Measurements from ENCODE around the gene VPS13D. TPM values are rescaled to one million over a fixed set of nuclear protein-coding genes. Genes with fewer than 3 reads are reported as not detected.

Gene VPS13D
- total and polyA plus RNA-seq, 10 of the 15 experiments (the other 5 are each of a cell fraction or from before 2014, with no cell fraction given) = 1.4 to 16.9 (median 8.5) TPM

DNA sequence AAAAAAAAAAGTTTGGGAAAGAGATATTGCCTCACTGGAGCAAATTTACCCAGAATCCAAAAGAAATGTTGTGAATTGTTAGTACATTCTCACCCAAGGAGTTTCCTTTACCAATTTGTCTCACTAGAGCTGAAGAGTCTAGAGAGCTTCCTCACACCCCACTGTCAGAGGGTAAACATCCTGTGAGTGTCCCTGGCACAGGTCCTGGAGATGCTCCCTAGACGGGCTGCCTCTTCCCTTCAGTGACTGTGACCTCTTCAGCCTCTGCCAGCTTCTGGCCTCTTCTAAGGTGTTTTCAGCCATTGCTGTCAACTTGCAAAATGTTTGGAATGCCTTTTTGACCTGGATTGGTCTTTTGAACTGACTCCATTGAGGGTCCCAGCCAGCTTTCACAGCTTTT, 228.7 kb downstream of the VPS13D start (continued):
- TF ChIP-seq BCL11A (IDR thresholded peaks at IDR 0.05; ENCODE audit: low read depth, low read length) = no peak
- TF ChIP-seq CREM (IDR thresholded peaks at IDR 0.05; ENCODE audit: low read depth) = no peak
- TF ChIP-seq, protein P1, sequence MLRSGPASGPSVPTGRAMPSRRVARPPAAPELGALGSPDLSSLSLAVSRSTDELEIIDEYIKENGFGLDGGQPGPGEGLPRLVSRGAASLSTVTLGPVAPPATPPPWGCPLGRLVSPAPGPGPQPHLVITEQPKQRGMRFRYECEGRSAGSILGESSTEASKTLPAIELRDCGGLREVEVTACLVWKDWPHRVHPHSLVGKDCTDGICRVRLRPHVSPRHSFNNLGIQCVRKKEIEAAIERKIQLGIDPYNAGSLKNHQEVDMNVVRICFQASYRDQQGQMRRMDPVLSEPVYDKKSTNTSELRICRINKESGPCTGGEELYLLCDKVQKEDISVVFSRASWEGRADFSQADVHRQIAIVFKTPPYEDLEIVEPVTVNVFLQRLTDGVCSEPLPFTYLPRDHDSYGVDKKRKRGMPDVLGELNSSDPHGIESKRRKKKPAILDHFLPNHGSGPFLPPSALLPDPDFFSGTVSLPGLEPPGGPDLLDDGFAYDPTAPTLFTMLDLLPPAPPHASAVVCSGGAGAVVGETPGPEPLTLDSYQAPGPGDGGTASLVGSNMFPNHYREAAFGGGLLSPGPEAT (IDR thresholded peaks at IDR 0.05; ENCODE audit: low read depth) = no peak
- no peak for TF ChIP-seq PAX8 (IDR thresholded peaks at IDR 0.05)
- no peak for TF ChIP-seq RAD51 (IDR thresholded peaks at IDR 0.05)
- TF ChIP-seq TCF12 (IDR thresholded peaks at IDR 0.05; ENCODE audit: low read depth, low read length) = no peak
- TF ChIP-seq RFX5 (IDR thresholded peaks at IDR 0.05; ENCODE audit: low read depth, low read length) = no peak
- no peak for TF ChIP-seq ZZZ3 (IDR thresholded peaks at IDR 0.05; ENCODE audit: control insufficient read depth, insufficient read length, low read depth)

DNA sequence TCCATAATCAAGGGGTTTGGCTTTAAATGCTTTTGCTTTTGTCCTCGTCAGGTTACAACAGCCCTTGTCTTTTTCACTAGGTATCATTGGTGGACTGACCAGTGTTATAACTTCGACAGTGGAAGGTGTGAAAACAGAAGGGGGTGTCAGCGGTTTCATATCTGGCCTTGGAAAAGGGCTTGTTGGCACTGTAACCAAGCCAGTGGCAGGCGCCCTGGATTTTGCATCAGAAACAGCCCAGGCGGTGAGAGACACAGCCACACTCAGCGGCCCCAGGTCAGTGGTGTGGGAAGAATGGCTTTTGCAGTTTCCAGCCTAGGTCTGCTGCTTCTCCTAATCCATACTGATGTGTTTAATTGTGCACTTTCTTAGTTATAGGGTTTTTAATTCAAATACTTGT, 230.3 kb downstream of the VPS13D start:
- 99% methylated on average over 6 of the region's 6 CpGs for WGBS (ENCODE audit: insufficient coverage, insufficient replicate concordance, low lambda C conversion rate, missing lambda C conversion rate)
- Histone ChIP-seq H2AFZ (ENCODE audit: control insufficient read depth, low read depth, low read length) (no peak overlapping the region), H3K36me3 (ENCODE audit: control insufficient read depth in 2 of 2, insufficient read depth in 2 of 2, low read length in 1 of 2) (peaks cover 3 to 11% of the 10 kb centered on the region in 2 experiments; a peak in 3 of 4 replicates), H3K4me2 (ENCODE audit: control insufficient read depth, insufficient read depth) (no peak overlapping the region), H4K20me1 (ENCODE audit: control insufficient read depth, insufficient read depth) (no peaks in the 10 kb centered on the region), H3K9me3 (replicated peaks; ENCODE audit: control insufficient read depth, insufficient read depth, low read length) (no peaks in the 10 kb centered on the region), H3K4me1 (ENCODE audit: control insufficient read depth, insufficient read depth, low read length) (no peaks in the 10 kb centered on the region), H3K9ac (ENCODE audit: control insufficient read depth, insufficient read depth, low read length) (no peak overlapping the region), H3K4me3 (no peak overlapping the region), H3K27me3 (replicated peaks in 1 of 2; ENCODE audit: control insufficient read depth in 2 of 2, insufficient read depth in 2 of 2, low read length in 1 of 2) (no peaks in the 10 kb centered on the region; a peak in 1 of 4 replicates), H3K27ac (ENCODE audit: control insufficient read depth, insufficient read depth) (no peak overlapping the region), H3K79me2 (ENCODE audit: control insufficient read depth, insufficient read depth, low read length) (no peaks in the 10 kb centered on the region)
- no peak for FAIRE-seq
- POLR2A ChIA-PET = no interaction called here
- SMC1A ChIA-PET (ENCODE audit: uncharacterized antibody, unreplicated experiment) = no interaction called here
- no TSS peak for BruUV-seq (replicated peaks)
- intact Hi-C loops (cut with micrococcal nuclease; ENCODE audit: unreplicated experiment) (no loop called here), in situ Hi-C loops (cut with MboI) (no loop called here)
- RAD21 ChIA-PET (ENCODE audit: unreplicated experiment) = no interaction called here
- DNase-seq (ENCODE audit: low read depth, low spot score) = no peak
- ATAC-seq = no peak
- CTCF ChIA-PET = no interaction called here
- TF ChIP-seq EP300 (IDR thresholded peaks at IDR 0.05; ENCODE audit: borderline replicate concordance in 1 of 2, control insufficient read depth in 1 of 2, low read depth in 2 of 2, low read length in 2 of 2) (no peak), MEF2B (IDR thresholded peaks at IDR 0.05; ENCODE audit: partially characterized antibody, poor library complexity, severe bottlenecking) (no peak), IRF4 (IDR thresholded peaks at IDR 0.05; ENCODE audit: low read depth, low read length) (no peak), NBN (IDR thresholded peaks at IDR 0.05) (no peak), TCF12 (IDR thresholded peaks at IDR 0.05; ENCODE audit: low read depth, low read length) (no peak), SMAD1 (IDR thresholded peaks at IDR 0.05; ENCODE audit: low read depth, partially characterized antibody) (no peak)
- TF ChIP-seq, protein P2, sequence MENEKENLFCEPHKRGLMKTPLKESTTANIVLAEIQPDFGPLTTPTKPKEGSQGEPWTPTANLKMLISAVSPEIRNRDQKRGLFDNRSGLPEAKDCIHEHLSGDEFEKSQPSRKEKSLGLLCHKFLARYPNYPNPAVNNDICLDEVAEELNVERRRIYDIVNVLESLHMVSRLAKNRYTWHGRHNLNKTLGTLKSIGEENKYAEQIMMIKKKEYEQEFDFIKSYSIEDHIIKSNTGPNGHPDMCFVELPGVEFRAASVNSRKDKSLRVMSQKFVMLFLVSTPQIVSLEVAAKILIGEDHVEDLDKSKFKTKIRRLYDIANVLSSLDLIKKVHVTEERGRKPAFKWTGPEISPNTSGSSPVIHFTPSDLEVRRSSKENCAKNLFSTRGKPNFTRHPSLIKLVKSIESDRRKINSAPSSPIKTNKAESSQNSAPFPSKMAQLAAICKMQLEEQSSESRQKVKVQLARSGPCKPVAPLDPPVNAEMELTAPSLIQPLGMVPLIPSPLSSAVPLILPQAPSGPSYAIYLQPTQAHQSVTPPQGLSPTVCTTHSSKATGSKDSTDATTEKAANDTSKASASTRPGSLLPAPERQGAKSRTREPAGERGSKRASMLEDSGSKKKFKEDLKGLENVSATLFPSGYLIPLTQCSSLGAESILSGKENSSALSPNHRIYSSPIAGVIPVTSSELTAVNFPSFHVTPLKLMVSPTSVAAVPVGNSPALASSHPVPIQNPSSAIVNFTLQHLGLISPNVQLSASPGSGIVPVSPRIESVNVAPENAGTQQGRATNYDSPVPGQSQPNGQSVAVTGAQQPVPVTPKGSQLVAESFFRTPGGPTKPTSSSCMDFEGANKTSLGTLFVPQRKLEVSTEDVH (IDR thresholded peaks at IDR 0.05; ENCODE audit: low read depth, partially characterized antibody) = no peak
- TF ChIP-seq, protein P3, sequence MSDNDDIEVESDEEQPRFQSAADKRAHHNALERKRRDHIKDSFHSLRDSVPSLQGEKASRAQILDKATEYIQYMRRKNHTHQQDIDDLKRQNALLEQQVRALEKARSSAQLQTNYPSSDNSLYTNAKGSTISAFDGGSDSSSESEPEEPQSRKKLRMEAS (IDR thresholded peaks at IDR 0.05; ENCODE audit: low read depth, low read length) = no peak
- TF ChIP-seq, protein P4, sequence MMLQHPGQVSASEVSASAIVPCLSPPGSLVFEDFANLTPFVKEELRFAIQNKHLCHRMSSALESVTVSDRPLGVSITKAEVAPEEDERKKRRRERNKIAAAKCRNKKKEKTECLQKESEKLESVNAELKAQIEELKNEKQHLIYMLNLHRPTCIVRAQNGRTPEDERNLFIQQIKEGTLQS (IDR thresholded peaks at IDR 0.05; ENCODE audit: borderline replicate concordance, extremely low read depth, low read depth, low read length) = no peak
